HepG2 (cell line): ENCODE results near the gene RPTOR.

ENCODE experiments used
- PTBP1 ChIP-seq: fragments of 200-400 bp; formaldehyde crosslinking; IDR thresholded peaks from 2 replicates; pipeline ENCODE4 v1.6.1; 2018; ENCODE audit warnings: low read length, low read depth; ENCODE audit not compliant: poor library complexity, severe bottlenecking
- ZMYM3 ChIP-seq: sonication (generic); formaldehyde crosslinking; IDR thresholded peaks from 2 replicates; pipeline ENCODE4 v1.5.1; 2020; ENCODE audit warnings: mild to moderate bottlenecking, missing genetic modification reagents
- TF ChIP-seq, protein P1 (sequence below): sonication (generic); formaldehyde crosslinking; IDR thresholded peaks from 2 replicates; pipeline ENCODE4 v1.5.0; 2020; ENCODE audit warnings: mild to moderate bottlenecking, missing genetic modification reagents, moderate library complexity
- TF ChIP-seq, protein P2 (sequence below): sonication (generic); formaldehyde crosslinking; IDR thresholded peaks from 2 replicates; pipeline ENCODE4 v1.4.0; 2020; ENCODE audit warnings: missing genetic modification reagents, mild to moderate bottlenecking, borderline replicate concordance

DNA sequence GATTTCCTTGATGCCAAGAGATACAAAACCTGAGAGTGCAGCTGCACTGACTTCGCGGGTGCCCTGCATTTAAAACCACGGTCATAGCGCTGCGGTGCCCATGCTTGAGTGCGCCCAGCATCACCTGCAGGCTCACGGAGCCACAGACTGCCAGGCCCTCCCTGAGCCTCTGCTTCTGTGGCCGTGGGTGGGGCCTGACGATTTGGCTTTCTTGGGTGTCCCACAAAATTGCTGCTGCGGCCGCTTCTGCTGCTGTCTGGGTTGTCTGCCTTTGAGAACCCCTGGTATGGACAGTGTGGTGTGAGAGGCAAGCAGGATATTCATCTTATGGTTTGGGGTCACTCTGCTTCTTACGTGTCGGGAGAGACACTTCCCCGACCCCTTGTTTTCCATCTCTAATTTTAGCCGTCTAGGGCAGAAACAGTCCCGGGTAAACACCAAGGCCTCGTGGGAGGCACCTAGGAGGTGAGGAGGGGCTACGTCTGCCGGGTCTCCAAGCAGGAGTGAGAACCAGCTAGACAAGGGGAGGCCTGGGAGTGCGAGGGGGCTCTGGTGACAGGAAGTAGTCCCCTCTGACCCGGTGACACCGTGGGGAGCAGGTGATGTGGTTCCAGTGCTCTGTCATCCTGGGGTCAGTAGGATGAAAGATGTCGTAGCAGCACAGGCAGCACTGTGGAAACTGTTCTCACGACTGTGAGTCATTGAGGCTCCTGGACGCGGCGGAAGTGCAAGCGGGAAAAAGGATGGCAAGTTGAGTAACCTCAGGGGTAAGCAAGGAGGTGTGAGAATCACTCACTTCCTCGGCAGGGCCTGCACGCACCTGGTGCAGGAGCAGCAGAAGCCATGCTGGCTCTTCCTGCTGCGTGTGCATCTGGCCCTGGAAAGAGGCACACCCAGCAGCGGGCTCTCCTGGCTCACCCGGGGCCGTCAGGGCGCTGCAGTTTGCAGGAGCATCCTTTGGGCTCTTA lies 176.3 kb downstream of the RPTOR start:
- TF ChIP-seq, protein P1, sequence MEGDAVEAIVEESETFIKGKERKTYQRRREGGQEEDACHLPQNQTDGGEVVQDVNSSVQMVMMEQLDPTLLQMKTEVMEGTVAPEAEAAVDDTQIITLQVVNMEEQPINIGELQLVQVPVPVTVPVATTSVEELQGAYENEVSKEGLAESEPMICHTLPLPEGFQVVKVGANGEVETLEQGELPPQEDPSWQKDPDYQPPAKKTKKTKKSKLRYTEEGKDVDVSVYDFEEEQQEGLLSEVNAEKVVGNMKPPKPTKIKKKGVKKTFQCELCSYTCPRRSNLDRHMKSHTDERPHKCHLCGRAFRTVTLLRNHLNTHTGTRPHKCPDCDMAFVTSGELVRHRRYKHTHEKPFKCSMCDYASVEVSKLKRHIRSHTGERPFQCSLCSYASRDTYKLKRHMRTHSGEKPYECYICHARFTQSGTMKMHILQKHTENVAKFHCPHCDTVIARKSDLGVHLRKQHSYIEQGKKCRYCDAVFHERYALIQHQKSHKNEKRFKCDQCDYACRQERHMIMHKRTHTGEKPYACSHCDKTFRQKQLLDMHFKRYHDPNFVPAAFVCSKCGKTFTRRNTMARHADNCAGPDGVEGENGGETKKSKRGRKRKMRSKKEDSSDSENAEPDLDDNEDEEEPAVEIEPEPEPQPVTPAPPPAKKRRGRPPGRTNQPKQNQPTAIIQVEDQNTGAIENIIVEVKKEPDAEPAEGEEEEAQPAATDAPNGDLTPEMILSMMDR, result no peak
- TF ChIP-seq, protein P2, sequence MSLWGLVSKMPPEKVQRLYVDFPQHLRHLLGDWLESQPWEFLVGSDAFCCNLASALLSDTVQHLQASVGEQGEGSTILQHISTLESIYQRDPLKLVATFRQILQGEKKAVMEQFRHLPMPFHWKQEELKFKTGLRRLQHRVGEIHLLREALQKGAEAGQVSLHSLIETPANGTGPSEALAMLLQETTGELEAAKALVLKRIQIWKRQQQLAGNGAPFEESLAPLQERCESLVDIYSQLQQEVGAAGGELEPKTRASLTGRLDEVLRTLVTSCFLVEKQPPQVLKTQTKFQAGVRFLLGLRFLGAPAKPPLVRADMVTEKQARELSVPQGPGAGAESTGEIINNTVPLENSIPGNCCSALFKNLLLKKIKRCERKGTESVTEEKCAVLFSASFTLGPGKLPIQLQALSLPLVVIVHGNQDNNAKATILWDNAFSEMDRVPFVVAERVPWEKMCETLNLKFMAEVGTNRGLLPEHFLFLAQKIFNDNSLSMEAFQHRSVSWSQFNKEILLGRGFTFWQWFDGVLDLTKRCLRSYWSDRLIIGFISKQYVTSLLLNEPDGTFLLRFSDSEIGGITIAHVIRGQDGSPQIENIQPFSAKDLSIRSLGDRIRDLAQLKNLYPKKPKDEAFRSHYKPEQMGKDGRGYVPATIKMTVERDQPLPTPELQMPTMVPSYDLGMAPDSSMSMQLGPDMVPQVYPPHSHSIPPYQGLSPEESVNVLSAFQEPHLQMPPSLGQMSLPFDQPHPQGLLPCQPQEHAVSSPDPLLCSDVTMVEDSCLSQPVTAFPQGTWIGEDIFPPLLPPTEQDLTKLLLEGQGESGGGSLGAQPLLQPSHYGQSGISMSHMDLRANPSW, result no peak
- TF ChIP-seq ZMYM3 (no peak), PTBP1 (no peak)
